Stimulated activated CD4-positive, alpha-beta T cell treated with anti-CD3 and anti-CD28 coated beads, TNF-alpha, amount 100 ng/mL, for 24 hours (primary cell): ENCODE measurements around the gene STARD4.

Experiments used
- DNase-seq, 3 experiments: peaks; one replicate each; pipeline ENCODE4 v3.0.0-alpha.2; 2020; ENCODE audit warnings: low read depth in 3 of 3

STARD4 gene, protein sequence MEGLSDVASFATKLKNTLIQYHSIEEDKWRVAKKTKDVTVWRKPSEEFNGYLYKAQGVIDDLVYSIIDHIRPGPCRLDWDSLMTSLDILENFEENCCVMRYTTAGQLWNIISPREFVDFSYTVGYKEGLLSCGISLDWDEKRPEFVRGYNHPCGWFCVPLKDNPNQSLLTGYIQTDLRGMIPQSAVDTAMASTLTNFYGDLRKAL

DNA sequence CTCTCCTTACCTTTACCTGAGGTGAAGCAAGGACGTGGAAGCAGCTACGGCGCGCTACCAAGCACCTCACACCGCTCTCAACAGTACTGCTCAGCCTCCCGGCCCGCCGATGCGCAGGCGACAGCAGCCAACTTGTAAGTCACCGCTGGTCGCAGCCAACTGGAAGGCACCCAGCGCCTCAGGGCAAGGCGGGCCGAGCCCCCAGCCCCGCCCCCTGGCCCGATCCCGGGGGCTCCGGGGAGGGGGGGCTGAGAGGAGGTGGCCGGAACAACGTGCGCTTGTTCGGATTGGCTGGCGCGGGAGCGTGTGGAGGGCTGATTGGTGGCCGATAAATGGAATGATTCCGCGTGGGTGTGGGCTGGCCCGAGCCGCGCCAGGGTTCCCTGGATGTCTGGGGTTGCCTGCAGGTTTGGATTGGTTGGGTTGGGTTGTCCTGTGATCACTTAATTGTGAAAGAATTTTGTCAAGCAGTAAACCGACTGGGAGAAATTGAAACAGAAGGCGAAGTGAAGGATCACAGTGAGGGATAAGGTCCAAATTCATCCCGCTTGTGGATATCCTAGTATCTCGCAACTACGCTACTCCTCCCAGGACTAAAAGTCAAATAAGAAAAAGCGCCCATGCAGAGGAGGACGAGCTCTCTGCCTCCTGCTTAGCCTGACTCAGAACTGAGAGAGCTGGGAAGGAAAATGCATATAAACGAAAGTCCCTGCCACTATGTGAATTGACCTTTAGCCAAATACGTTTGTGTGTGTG, at the start of gene STARD4:
Gene STARD4 (minus strand): TSS at position 161 of the 756 bp plus-strand sequence. CDS start 5,102 bp downstream, outside the sequence.
- DNase-seq: peak; percentile 79 to 91 (median 84)

DNA sequence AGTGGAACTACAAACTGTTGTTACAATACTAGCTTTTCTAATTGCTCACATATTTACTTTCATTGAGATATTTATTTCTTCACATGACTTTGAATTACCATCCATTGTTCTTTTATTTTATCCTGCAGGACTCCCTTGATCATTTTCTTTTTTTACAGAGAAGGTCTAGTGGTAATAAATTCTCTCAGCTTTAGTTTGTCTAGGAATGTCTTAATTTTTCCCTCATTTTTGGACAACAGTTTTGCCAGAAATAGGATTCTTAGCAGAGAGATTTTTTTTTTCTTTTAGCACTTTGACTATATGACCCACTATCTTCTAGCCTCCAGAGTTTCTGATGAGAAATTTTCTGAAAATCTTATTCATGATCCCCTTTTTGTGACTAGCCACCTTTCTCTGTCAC, 47.3 kb upstream of the STARD4 start:
- DNase-seq: no peak

DNA sequence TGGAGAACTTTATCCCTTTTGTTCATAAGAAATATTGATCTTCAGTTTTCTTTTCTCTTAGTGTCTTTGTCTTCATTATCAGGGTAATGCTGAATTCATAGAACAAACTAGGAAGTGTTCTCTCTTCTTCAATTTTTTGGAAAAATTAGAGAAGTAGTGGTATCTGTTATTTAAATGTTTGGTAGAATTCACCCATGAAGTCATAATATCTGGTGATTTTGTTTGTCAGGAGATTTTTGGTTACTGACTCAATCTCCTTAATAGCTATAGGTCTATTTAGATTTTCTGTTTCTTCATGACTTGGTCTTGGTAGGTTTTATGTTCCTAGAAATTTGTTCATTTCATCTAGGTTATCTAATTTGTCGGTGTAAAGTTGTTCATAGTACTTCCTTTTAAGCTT, 45.4 kb upstream of the STARD4 start:
- no peak for DNase-seq

DNA sequence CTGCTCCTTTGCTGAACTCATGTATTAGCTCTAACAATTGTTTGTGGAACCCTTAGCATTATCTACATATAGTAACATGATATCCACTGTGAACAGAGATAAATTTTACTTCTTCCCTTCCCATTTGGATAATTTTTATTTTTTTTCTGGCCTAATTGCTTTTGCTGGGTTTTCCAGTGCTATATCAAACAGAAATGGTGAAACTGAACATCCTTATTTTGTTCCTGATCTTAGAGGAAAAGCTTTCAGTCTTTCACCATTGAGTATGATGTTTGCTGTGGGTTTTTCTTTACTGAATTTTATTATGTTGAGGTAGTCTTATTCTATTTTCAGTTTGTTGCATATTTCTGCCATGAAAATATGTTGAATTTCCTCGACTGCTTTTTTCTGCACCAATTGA, 44.8 kb upstream of the STARD4 start:
- DNase-seq: no peak

DNA sequence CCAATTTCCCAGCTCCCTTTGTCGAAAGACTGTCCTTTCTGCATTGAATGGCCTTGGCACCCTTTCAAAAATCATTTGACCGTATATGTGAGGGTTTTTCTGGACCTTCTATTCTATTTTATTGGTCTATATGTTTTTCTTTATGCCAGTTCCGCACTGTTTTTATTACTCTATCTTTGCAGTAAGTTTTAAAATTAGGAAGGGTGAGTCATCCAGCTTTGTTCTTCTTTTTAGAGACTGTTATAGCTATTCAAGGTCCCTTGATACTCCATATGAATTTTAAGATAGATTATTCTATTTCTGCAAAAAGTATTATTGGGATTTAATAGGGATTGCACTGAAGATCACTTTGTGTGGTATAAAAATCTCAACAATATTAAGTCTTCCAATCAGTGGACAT, 44.2 kb upstream of the STARD4 start:
- no peak for DNase-seq

DNA sequence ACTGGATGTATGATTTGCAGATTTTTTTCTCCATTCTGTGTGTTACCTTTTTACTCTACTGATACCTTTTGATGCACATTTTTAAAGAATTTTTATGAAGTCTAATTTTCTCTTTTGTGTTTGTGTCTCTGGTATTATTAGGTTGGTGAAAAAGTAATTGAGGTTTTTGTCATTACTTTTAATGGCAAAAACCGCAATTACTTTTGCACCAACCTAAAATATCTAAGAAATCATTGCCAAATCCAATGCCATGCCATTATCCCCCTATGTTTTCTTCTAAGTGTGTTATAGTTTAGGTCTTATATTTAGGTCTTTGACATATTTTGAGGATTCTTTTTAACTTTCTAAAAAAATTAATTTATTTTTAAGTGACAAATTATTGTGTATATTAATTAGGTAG, 43.4 kb upstream of the STARD4 start:
- DNase-seq: no peak

DNA sequence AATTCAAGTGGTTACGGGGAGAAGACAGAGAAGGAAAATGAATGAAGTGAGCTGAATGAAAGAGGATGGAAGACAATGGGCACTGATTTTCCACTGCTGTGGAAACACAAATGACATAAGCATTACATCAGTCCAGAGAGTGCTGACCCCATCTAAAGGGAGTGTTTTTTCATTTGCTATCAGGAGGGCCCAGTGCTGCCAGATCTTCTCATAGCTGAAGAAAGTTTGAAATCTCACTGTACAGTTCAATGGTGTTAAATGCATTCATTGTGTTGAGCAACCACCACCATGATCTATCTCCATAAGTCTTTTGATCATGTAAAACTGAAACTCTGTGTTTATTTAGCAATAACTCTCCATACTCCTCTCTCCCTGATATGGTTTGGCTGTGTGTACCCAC, 41.5 kb upstream of the STARD4 start:
- DNase-seq: no peak

DNA sequence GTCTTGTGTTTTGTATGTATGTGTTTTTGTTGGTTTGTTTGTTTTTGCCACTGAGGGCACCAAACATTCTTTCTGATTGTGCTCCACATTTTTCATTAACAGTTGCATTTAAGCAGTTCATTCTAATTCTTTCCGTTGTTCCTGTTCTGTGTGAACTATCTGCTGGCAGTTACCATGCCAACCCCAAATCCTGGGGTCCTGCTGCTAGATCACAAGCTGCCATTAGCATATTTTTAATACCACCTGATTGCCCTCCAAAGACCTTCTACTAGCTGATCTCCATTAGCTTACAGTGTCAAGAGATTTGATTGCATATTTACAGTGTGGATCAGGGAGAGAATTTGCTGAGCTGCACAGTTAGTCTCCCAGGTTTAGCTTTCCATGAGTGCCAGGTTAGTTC, 40.6 kb upstream of the STARD4 start:
- no peak for DNase-seq

DNA sequence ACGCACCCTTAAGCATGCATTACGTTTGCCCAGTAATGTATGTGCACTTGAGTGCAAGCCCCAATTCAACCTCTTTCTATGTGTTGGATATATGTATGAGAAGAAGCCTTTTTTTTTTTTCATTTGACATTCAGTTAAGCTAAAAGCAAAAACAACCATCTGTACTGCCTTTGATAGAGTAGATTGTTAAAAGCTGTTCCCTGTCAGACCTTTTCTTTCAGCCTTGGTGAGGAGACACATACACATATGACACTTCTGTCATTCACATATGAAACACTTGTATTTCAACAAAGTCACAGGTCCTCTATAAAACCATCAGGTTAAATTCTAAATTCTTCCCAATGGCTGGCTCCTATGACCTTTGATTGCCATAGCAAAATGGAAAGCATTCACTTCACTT, 40.2 kb upstream of the STARD4 start:
- no peak for DNase-seq

DNA sequence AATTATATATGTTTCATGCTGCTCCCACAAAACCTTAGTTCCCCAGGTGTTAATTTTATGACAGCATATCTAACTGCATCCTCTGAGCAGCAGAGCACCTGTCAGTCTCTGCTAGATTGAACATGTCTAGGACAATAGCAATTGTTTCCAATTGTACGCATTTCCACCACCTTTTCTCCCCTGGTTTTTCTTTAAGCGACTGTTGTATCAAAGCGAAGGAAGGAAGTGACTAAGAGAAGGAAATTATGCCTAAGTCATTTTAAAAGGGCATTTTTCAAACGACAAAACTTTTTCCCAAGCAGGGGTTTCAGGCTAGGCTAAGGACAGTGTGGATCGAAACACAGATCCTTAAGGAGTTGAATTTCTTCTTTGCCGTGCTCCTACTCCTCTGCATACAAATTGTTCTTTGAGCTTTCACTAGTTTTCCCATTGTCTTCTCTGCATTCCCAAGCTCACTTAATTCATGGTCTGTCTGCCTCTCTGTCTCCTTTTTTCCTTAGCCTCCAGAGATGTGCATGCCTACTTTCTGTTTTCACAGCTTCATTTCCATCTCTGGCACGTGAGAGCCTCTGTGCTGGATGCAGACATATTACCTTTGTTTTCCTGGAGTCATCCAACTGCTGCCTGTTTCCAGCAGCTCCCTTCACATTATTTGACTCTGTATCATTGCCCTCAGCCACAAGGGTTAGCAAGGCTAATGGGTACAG, 39.4 kb upstream of the STARD4 start:
- no peak for DNase-seq

DNA sequence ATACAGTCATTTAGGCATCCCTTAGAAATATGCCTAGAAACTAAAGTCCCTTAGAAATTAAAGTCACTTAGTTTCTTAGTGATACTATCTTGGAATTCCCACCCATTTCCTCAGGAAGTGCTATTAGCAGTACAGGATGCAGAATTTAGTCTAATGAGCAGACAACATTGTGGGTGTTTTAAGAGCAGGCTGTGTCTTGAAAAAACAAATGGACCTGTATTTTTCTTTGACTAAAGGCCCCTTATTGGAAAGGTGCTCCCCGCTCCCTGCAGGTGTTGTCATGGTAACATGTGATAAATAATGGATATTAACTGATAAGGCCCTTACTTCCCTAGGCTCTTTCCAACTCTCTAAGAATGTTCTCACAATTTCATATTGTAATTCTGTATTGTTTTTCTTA, 38.8 kb upstream of the STARD4 start:
- no peak for DNase-seq

DNA sequence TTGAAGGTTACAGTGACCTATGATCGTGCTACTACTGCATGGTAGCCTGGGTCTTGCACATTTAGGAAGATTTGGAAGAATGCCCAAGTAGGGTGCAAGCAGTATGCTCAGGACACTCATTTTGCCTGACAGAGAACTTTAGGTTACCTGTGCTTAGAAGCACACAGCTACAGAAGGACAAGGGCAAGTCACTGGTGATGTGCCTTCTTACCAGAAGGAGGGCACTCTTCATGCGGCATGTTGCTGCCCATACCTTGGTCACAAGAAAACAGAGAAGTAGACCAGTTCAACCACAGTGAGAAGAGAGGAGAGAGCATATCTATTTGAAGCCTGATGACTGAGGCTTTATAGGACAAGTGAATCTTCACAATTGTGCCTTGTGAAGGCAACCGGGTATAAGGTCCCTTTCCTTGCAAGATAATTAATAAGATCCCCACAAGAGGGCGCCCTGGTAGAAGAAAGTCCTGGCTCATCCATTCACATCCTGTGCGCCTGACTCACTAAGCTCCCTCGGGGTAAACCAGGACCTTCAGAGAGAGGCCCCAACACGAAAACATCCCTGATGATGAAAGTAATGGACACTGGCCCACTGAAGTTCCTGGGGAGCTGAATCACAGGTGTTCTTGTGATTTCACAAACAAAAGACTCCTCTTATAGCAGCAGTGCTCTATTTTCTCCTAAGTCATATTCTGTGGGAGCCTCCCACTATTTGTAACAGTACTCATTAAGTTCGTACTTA, 38.1 kb upstream of the STARD4 start:
- peak; percentile 59 to 69 (median 63) for DNase-seq

DNA sequence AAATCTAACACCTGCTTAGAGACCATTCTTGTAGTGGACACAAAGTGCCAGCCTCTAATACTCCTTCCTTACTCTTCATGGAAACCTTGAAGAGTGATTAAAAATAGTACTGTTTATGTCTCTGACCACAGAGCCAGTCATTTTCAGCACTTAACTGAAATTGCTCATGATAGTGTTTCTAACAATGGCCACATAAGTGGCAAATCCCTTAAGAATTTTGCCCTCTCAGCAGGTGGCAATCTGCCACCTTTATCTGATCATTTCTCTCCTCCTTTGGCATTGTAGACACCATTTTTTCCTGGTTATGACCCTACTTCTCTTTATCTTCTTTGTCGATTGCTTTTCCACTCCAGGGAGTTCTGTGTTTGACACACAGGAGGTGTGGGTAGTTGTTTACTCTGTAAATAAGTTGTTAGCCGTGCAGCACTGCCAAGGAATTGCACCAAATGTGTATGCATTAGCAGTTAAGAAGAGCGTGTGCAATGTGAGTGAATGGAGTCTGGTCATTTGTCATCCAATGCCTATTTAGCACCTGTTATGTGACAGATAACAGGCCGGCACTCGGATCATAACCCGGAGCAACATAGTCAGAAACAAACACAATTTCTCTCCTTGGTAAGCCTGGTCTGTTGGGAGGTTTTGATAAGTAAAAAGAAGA, 36.8 kb upstream of the STARD4 start:
- no peak for DNase-seq

DNA sequence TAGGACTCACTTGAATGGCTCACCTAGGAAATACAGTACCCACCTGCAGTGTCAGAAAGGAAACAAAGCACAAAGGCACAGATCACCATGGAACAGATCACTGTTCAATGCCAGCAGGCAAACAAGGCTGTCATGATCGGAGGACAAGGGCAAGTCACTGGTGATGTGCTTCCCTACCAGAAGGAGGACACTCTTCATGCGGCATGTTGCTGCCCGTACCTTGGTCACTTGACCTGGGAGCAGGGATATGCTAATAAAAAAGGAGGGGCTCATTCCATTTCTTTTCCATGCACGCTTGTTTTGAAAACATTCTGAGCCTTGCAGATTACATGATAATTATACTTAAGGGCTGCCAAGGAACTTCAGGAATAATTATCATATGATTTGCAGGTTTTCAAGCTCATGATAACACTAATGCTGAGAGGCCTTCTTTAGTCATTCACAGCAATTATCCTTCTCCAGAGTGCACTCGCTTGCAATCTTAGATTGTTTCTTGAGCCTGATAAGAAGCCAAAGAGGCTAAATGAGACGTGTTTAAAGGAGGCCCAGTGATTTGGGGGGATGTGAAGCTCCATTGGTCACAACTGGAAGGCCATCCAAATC, 36.1 kb upstream of the STARD4 start:
- no peak for DNase-seq

DNA sequence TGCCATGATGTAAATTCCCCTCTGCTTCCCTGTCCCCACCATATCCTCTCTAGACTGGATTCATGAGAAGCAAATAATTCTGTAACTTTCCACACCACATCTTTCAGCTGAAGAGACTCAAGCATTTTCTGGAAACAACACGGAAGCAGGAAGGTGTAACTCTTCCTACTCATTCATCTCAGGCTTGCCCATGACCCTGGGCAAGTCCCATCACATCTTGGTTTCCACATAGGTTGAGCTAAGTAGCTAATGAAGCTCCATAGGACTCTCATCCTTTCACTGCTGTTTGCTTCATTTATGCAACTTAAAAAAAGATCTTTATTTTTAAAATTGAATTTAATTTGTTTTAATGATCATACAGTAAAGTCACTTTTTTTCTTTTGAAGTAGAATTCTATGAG, 32.7 kb upstream of the STARD4 start:
- DNase-seq: no peak

DNA sequence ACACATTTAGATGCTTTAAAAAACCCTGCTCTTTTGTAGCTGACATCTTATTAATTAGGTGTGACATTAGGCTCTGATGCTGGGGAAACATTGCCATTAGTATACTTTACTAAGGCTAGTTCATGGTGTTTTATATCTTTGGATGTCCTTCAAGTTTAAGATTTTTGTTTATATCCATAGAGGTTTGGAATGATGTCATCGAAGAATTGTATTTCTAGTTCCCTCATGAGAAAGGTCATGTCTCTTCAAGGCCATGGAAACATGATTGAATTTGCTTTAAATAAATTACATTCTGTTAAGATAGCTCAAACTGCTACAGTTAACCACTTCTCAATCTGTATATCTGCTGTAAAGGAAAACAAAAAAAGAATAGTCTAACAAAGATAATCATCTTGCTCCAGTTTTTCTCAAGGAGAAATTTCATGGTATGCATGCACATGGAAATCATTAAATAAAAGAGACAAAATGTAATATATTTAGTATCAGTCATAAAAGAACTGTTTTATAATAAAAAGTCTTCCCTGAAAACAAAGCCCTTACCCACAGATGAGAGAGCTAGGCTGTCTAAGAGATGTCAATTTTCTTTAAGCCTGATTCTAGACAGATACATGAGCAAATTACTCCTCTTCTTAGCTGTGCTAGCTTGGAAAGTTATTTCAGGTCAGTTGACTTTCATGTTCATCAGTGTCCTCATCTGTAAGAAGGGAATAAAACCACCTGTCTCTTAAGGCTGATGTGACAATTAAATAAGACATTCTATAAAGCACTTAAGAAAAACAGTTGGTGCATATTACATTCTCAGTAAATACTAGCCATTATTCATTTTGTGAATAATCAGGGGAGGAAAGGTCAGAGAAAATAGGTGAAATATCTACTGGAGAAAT, 25.0 kb upstream of the STARD4 start:
- no peak for DNase-seq

DNA sequence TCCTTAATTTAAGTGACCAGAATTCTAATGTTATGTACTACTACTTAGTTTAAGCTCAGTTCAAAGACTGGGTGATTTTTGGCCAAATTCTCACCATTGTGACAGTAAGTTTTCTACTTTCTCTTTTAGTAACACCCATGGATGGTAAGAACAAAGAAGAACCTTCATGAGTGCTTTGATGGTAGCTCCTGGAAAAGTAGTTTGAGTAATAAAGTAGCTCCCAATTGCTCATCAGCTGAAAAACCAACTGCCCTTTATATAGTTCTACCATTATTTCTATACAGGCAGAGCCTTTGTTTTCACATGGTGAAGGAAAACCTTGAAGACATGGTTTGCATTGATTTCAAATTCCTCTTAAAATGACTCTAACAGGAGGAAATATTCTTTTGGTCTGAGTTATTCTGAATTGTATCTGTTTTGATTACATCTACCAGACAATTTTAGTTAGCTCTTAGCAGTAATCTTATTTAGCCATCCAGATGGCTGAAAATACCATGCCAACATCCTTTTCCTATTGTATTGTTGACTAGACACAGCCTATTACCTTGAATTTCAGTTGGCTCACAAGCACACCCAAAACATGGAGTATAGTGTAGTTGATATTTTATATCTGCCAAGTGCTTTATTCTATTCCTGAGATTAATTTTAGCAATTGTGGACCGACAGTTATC, 23.7 kb upstream of the STARD4 start:
- DNase-seq: no peak

DNA sequence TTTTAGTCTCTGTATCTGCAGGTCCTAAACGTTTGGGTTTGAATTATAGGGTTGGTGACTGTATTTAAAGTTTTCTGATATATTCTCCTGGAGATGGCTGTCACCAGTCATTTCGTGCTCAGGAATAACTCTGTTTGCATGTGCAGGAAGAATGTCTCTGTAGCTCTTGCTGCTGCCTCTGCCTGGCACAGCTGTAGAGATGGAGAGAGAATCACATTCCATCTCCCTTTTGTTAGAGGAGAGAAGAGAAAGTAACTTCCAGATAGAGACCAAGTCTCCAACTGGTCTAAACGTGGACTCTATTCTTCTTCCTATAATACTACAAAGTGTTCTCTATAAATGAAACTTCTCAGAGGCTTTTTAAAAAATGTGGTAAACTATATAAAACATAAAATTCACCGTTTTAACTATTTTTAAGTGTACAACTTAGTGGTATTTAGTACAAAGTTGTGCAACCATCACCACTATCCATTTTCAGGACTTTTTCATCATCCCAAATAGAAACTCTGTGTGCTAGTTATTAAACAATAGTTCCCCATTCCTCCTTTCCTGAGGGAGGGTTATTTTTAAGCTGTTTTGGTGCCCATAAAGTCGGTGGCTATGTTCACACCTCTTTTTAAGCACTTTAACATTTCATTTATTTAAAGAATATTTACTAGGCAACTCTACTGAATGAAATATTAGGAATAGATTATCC, 20.7 kb upstream of the STARD4 start:
- DNase-seq: no peak

DNA sequence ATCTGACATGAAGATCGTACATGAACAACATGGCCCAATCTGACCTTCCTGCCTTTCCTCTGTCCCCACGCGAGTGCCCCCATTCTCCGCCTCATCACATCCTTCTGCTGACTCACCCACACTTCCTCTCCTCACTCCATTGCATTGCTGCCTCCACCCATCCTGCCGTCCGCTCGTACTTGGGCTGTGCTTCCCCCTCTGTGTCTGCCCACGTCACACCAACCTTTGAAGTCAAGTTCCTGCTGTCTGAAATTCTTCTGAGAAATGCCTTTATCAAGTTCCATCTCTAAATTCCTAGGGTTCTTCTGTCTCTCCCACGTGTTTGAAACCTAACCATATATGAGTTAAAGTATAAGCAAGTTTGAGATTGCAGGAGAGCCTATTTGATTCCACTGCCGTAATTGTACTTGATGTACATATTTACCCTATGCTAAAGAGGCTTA, 18.0 kb upstream of the STARD4 start:
- DNase-seq: peak; percentile 41 to 72 (median 52)
